ENCODE measurements around the gene KLHL11. TPM values are rescaled to one million over a fixed set of nuclear protein-coding genes. Genes with fewer than 3 reads are reported as not detected.
"Not testable (repeated sequence)": the region's sequence is repeated elsewhere in the genome, so short reads cannot be mapped to it uniquely, and the experiment has no call there.

The KLHL11 gene
- total RNA-seq, 4 donors from 2014 or later, result 7.4 to 10.5 (median 7.7) TPM

- Histone ChIP-seq H3K9me3 (no peaks in the 10 kb centered on the region), H3K4me1 (peaks cover 0 to 5% (median 2%) of the 10 kb centered on the region in 4 donors), H3K36me3 (no peaks in the 10 kb centered on the region), H3K27me3 (no peaks in the 10 kb centered on the region), H3K4me3 (peak within 1 kb of the TSS in 3 of 4 donors; percentile 71 to 88 (median 83)), H3K27ac (no peak within 1 kb of the TSS)
- TF ChIP-seq CTCF (IDR thresholded peaks at IDR 0.05) (no peak), POLR2A (IDR thresholded peaks at IDR 0.05) (no peak)
- DNase-seq, result peak in 1 of 3 donors; percentile 42
Observed at GRCh38 chr17:41837761-41838538, 27.3 kb downstream of the KLHL11 start, which contains the start of gene KLHL10. Gene KLHL10, plus strand, starts transcription at chr17:41837825. Its CDS starts 108 bp downstream, at chr17:41837933.

- Histone ChIP-seq H3K36me3 (peaks cover 0 to 7% (median 0%) of the 10 kb centered on the region in 3 donors), H3K4me3 (peak overlapping the region; percentile 52 to 88 (median 77)), H3K9me3 (no peaks in the 10 kb centered on the region), H3K27me3 (no peaks in the 10 kb centered on the region), H3K4me1 (peaks cover 0 to 5% (median 2%) of the 10 kb centered on the region in 4 donors), H3K27ac (peak overlapping the region in 3 of 4 donors; percentile 54 to 73 (median 69))
- DNase-seq, result peak in 1 of 3 donors; percentile 30
- TF ChIP-seq CTCF (IDR thresholded peaks at IDR 0.05) (no peak), POLR2A (IDR thresholded peaks at IDR 0.05) (no peak)
Observed at GRCh38 chr17:41836550-41837196, 28.6 kb downstream of the KLHL11 start.

DNA sequence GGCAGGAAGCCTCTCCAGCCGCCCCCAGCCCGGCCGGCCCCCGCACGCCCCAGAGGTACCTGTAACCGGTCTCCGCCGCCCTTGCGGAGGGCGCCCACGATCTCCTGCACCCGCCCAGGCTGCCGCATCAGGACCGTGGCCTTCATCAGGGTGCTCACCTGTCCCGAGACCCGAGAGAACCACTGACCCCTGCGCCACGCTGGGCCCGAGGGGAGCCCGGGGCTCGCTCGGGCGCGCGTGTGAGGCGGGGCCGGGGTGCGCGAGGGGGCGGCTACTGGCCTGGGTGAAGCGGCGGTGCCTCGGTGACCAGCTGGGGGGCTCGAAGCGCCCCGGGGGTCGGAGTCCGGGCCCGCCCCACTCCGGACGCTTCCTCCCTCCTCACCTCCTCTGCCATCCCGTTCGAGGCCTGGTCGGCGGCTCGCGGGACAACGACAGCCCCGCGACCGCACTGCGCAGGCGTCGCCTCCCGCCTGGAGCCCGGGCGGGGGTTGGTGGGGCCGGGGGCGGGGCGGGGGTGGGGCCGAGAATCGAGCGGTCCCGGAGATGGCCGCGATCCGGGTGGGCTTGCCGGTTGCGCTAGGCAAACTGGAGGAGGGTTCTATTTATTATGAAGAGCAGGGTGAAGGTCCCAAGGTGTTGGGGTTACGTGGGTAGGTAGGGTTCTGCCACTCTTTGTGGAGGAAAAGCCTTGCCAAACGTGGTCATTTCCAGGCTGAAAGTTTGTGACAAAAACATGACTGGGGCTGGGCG lies 29.2 kb downstream of the KLHL11 start, which contains the start of gene NT5C3B:
TSS of gene NT5C3B (minus strand) at position 433 of the 750 bp plus-strand sequence. CDS start at position 394, 39 bp downstream.
- TF ChIP-seq POLR2A (IDR thresholded peaks at IDR 0.05) (no peak), CTCF (IDR thresholded peaks at IDR 0.05) (no peak)
- Histone ChIP-seq H3K27me3 (no peaks in the 10 kb centered on the region), H3K4me1 (peaks cover 0 to 5% (median 2%) of the 10 kb centered on the region in 4 donors), H3K27ac (peak within 1 kb of the TSS; percentile 34 to 73 (median 62)), H3K4me3 (peak within 1 kb of the TSS; percentile 52 to 88 (median 77)), H3K9me3 (no peaks in the 10 kb centered on the region), H3K36me3 (peaks cover 0 to 10% (median 0%) of the 10 kb centered on the region in 3 donors)
- DNase-seq, result peak; percentile 49 to 79 (median 62)

GRCh38 chr17:41835214-41835799 lies 29.9 kb downstream of the KLHL11 start:
- TF ChIP-seq POLR2A (IDR thresholded peaks at IDR 0.05) (no peak), CTCF (IDR thresholded peaks at IDR 0.05) (no peak)
- peaks cover 0 to 17% (median 0%) of the 10 kb centered on the region in 3 donors for H3K36me3 ChIP-seq
- H3K4me3 ChIP-seq, result peak overlapping the region; percentile 52 to 88 (median 77)
- H3K27me3 ChIP-seq, result no peaks in the 10 kb centered on the region
- no peak for DNase-seq
- no peaks in the 10 kb centered on the region for H3K9me3 ChIP-seq
- peak overlapping the region in 3 of 4 donors; percentile 34 to 73 (median 54) for H3K27ac ChIP-seq
- peaks cover 0 to 5% (median 2%) of the 10 kb centered on the region in 4 donors for H3K4me1 ChIP-seq

- peaks cover 0 to 30% (median 0%) of the 10 kb centered on the region in 3 donors for H3K36me3 ChIP-seq
- DNase-seq, result peak in 1 of 3 donors; percentile 15
- H3K4me3 ChIP-seq, H3K4me1 ChIP-seq, H3K9me3 ChIP-seq, H3K27me3 ChIP-seq, H3K27ac ChIP-seq: not testable (repeated sequence)
Observed at GRCh38 chr17:41829961-41830360, 35.3 kb downstream of the KLHL11 start.
